HepG2 (cell line): Measurements from ENCODE around the gene MEAK7. TPM values are rescaled to one million over a fixed set of nuclear protein-coding genes. Genes with fewer than 3 reads are reported as not detected.

Experiments used
- ATAC-seq: fragments of 200-7000 bp; cut with Tn5 transposase; 3 replicates; pipeline ENCODE4 v1.9.1; 2020; ENCODE audit warnings: mild to moderate bottlenecking, moderate library complexity
- BruUV-seq: library from RNA; stranded (reverse); fragments of 400-500 nt; replicated peaks from 2 replicates; lab custom pipeline; 2021; lab: Mats Ljungman, UMichigan
- CTCF ChIA-PET: fragments of 300-600 bp; formaldehyde crosslinking; extraction: SDS; loops from one replicate; lab custom pipeline; 2021; ENCODE audit warnings: low total read pairs, inconsistent platforms, low intra/inter-chr PET ratio; lab: Yijun Ruan, JAX
- POLR2A ChIA-PET: fragments of 350-600 bp; sonication (Branson Sonifier 250); formaldehyde crosslinking; loops from one replicate; lab custom pipeline; 2020; ENCODE audit warnings: antibody characterized with exemption, inconsistent platforms; lab: Yijun Ruan, JAX
- DNase-seq: peaks from one replicate; pipeline ENCODE4 v3.0.0-alpha.2; 2015; ENCODE audit warnings: low spot score
- FAIRE-seq: peaks from 3 replicates; lab custom pipeline; 2011; peaks lifted over from hg19 to GRCh38; lab: Jason Lieb, UNC
- H2AFZ ChIP-seq: one replicate; pipeline ENCODE4 v1.6.1; 2011; ENCODE audit warnings: low read length, inconsistent platforms
- H3K27ac ChIP-seq: fragments of 300-600 bp; 3 replicates; pipeline ENCODE4 v1.8.0; 2011; ENCODE audit warnings: mixed run types, mild to moderate bottlenecking, mixed read lengths, low read length, inconsistent platforms; ENCODE audit not compliant: insufficient read depth; ENCODE audit errors: extremely low read length
- H3K27me3 ChIP-seq, 2 experiments: fragments of 200-600 bp in 1 of 2; 2 replicates in 1 of 2; 3 replicates in 1 of 2; pipeline versions ENCODE4 v1.6.0 to v1.8.0; 2011; ENCODE audit warnings: low read length in 2 of 2, mild to moderate bottlenecking in 2 of 2, moderate library complexity in 2 of 2, inconsistent platforms in 1 of 2; ENCODE audit not compliant: insufficient read depth in 2 of 2, control insufficient read depth in 1 of 2
- H3K36me3 ChIP-seq, 2 experiments: fragments of 200-600 bp in 1 of 2; replicated peaks in 1 of 2; 2 replicates in 1 of 2; 3 replicates in 1 of 2; pipeline versions ENCODE4 v1.5.1 to v1.8.0; 2011; ENCODE audit warnings: low read length in 2 of 2, inconsistent platforms in 1 of 2; ENCODE audit not compliant: insufficient read depth in 2 of 2, control insufficient read depth in 1 of 2
- H3K4me1 ChIP-seq: 2 replicates; pipeline ENCODE4 v1.5.1; 2012; ENCODE audit warnings: low read length, inconsistent platforms; ENCODE audit not compliant: insufficient read depth
- H3K4me2 ChIP-seq: 2 replicates; pipeline ENCODE4 v1.6.0; 2011; ENCODE audit warnings: low read depth, low read length, inconsistent platforms
- H3K4me3 ChIP-seq, 3 experiments: fragments of 200-600 bp in 1 of 3; sonication (generic), shearing (Covaris generic) in 1 of 3; replicated peaks in 1 of 3; 2 replicates each; pipeline ENCODE4 v1.5.1; 2011 to 2016; ENCODE audit warnings: low read length in 3 of 3, inconsistent platforms in 2 of 3, low read depth in 2 of 3, mild to moderate bottlenecking in 2 of 3, control low read depth in 1 of 3, mixed read lengths in 1 of 3; ENCODE audit not compliant: insufficient read depth in 1 of 3
- H3K79me2 ChIP-seq: one replicate; pipeline ENCODE4 v1.6.1; 2011; ENCODE audit warnings: low read length, inconsistent platforms; ENCODE audit not compliant: insufficient read depth
- H3K9ac ChIP-seq: 2 replicates; pipeline ENCODE4 v1.6.0; 2011; ENCODE audit warnings: mild to moderate bottlenecking, low read depth, low read length, inconsistent platforms; ENCODE audit not compliant: insufficient read depth
- H3K9me3 ChIP-seq: 2 replicates; pipeline ENCODE4 v1.5.1; 2012; ENCODE audit warnings: mild to moderate bottlenecking, low read length
- H4K20me1 ChIP-seq: 2 replicates; pipeline ENCODE4 v1.6.0; 2011; ENCODE audit warnings: inconsistent platforms, mild to moderate bottlenecking, low read length, moderate library complexity; ENCODE audit not compliant: insufficient read depth
- HDAC1 ChIP-seq: sonication (generic); formaldehyde crosslinking; IDR thresholded peaks from 2 replicates; pipeline ENCODE4 v1.5.1; 2020; ENCODE audit warnings: mild to moderate bottlenecking, missing genetic modification reagents
- MLLT10 ChIP-seq: sonication (generic); formaldehyde crosslinking; IDR thresholded peaks from 2 replicates; pipeline ENCODE4 v1.4.0; 2020; ENCODE audit warnings: missing genetic modification reagents
- NFAT5 ChIP-seq: sonication (generic); formaldehyde crosslinking; IDR thresholded peaks from 2 replicates; pipeline ENCODE4 v1.4.0; 2020; ENCODE audit warnings: missing genetic modification reagents
- POLR2AphosphoS2 ChIP-seq: IDR thresholded peaks from 2 replicates; pipeline ENCODE4 v1.6.1; 2011; ENCODE audit warnings: low read depth, low read length, improper control_type of control experiment
- SALL1 ChIP-seq: sonication (generic); formaldehyde crosslinking; IDR thresholded peaks from 2 replicates; pipeline ENCODE4 v1.8.0; 2022; ENCODE audit warnings: mild to moderate bottlenecking, missing genetic modification reagents
- WGBS: methylation state at CpG from one replicate; pipeline ENCODE4 v1.1.6; 2017; ENCODE audit warnings: low lambda C conversion rate; 5-methylcytosine and 5-hydroxymethylcytosine counted together
- in situ Hi-C: cut with HindIII; loops from 2 replicates; pipeline ENCODE4 v1.10.0; 2017; ENCODE audit warnings: low pct_unique_long_range_greater_than_20kb; ENCODE audit not compliant: extremely low pct_ligation_motif_present
- intact Hi-C: fragments of 100-400 bp; cut with micrococcal nuclease; formaldehyde crosslinking; loops from one replicate; pipeline ENCODE4 v1.10.0; 2022; ENCODE audit not compliant: unreplicated experiment
- polyA plus RNA-seq, 8 experiments: library from polyadenylated mRNA; depleted of rRNA in 3 of 8; stranded (reverse) in 7 of 8; unstranded in 1 of 8; fragments of >200 nt; fragmentation: Illumina TruSeq in 4 of 8; extraction: Trizol in 4 of 8; gene quantifications; 2 replicates each; pipeline versions ENCODE4 v1.2.1 to v1.2.3, GENCODE V29; 2011 to 2016; ENCODE audit warnings: low read depth in 4 of 8, missing spikeins in 1 of 8, mixed read lengths in 1 of 8; ENCODE audit not compliant: insufficient read depth in 1 of 8
- total RNA-seq, 5 experiments: library from RNA; depleted of rRNA; stranded (reverse); fragments of >200 nt; fragmentation: Illumina TruSeq; extraction: Trizol; gene quantifications; 2 replicates each; pipeline ENCODE4 v1.2.3, GENCODE V29; 2016; ENCODE audit warnings: low read depth in 1 of 5
- TF ChIP-seq, protein P1 (sequence below): sonication (generic); formaldehyde crosslinking; IDR thresholded peaks from 2 replicates; pipeline ENCODE4 v1.4.0; 2020; ENCODE audit warnings: missing genetic modification reagents
- TF ChIP-seq, protein P2 (sequence below): sonication (generic); formaldehyde crosslinking; IDR thresholded peaks from 2 replicates; pipeline ENCODE4 v1.9.0; 2021; ENCODE audit warnings: missing genetic modification reagents, borderline replicate concordance

MEAK7 gene
- total and polyA plus RNA-seq, 2 of the 13 experiments (the other 11 are each of a cell fraction or from before 2014, with no cell fraction given) = 11.8 to 14.7 TPM

DNA sequence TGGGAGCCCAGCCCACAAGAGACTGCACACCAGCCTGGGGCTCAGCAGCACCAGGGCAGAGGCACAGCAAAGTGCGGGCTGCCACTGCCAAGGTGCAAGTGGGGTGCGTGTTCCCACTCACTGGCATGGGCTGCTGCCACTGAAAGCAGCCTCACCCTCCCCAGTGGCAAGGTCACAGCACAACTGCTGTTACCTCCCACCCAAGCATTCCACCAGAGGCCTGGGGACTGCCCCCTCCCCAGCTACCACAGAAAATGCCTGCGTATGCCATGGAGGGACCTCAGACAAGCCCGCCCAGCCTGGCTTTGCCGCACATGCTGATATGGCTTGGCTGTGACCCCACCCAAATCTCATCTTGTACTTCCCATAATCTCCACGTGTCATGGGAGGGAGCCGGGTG is 33.1 kb downstream of the MEAK7 start:
- no TSS peak for BruUV-seq
- FAIRE-seq (no peak), DNase-seq (no peak), ATAC-seq (no peak)
- ChIA-PET CTCF (no interaction called here), POLR2A (no interaction called here)
- peaks cover 22% of the 10 kb centered on the region for H3K9me3 ChIP-seq
- H3K27ac ChIP-seq = no peak overlapping the region
- H3K4me3 ChIP-seq = no peak overlapping the region
- no peak for TF ChIP-seq MLLT10
- TF ChIP-seq POLR2AphosphoS2 = no peak
- no peak for TF ChIP-seq SALL1 (CRISPR knock-in tag)
- TF ChIP-seq, protein P1, sequence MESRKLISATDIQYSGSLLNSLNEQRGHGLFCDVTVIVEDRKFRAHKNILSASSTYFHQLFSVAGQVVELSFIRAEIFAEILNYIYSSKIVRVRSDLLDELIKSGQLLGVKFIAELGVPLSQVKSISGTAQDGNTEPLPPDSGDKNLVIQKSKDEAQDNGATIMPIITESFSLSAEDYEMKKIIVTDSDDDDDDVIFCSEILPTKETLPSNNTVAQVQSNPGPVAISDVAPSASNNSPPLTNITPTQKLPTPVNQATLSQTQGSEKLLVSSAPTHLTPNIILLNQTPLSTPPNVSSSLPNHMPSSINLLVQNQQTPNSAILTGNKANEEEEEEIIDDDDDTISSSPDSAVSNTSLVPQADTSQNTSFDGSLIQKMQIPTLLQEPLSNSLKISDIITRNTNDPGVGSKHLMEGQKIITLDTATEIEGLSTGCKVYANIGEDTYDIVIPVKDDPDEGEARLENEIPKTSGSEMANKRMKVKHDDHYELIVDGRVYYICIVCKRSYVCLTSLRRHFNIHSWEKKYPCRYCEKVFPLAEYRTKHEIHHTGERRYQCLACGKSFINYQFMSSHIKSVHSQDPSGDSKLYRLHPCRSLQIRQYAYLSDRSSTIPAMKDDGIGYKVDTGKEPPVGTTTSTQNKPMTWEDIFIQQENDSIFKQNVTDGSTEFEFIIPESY (CRISPR knock-in tag) = no peak
- TF ChIP-seq, protein P2, sequence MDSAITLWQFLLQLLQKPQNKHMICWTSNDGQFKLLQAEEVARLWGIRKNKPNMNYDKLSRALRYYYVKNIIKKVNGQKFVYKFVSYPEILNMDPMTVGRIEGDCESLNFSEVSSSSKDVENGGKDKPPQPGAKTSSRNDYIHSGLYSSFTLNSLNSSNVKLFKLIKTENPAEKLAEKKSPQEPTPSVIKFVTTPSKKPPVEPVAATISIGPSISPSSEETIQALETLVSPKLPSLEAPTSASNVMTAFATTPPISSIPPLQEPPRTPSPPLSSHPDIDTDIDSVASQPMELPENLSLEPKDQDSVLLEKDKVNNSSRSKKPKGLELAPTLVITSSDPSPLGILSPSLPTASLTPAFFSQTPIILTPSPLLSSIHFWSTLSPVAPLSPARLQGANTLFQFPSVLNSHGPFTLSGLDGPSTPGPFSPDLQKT (CRISPR knock-in tag) = no peak
- no peak for TF ChIP-seq NFAT5
- TF ChIP-seq HDAC1 (CRISPR knock-in tag) = no peak
- intact Hi-C loops = no loop called here
- H3K27me3 ChIP-seq = no peaks in the 10 kb centered on the region
- no peak overlapping the region for H3K4me2 ChIP-seq
- H3K4me1 ChIP-seq = peaks cover 10% of the 10 kb centered on the region; the same call in 1 of the 2 replicates
- WGBS = 97% methylated on average over 3 of the region's 7 CpGs
- 0 out of 5 replicates have a peak, but pooled peaks cover 0 to 2% of the 10 kb centered on the region in 2 experiments for H3K36me3 ChIP-seq
- no peak overlapping the region for H3K9ac ChIP-seq
- no peaks in the 10 kb centered on the region for H4K20me1 ChIP-seq
- H3K79me2 ChIP-seq = no peaks in the 10 kb centered on the region
- no peak overlapping the region for H2AFZ ChIP-seq
- in situ Hi-C loops = no loop called here
